Heart left ventricle (tissue), 16 donors: ENCODE measurements around the gene ZBTB20. TPM values are rescaled to one million over a fixed set of nuclear protein-coding genes. Genes with fewer than 3 reads are reported as not detected.

ENCODE experiments used
- ATAC-seq, 4 donors: fragments of 200-7000 bp; cut with Tn5 transposase; one replicate each; pipeline ENCODE4 v1.9.1; 2020 to 2022; ENCODE audit warnings: moderate library complexity in 4 of 4, mild to moderate bottlenecking in 3 of 4, moderate number of reproducible peaks in 1 of 4
- DNase-seq, 5 donors: peaks; one replicate each; pipeline ENCODE4 v3.0.0-alpha.2; 2020
- H3K27ac ChIP-seq, 12 donors: fragments of 200-600 bp; sonication (generic) in 4 of 12; one replicate each; pipeline versions ENCODE4 v1.5.0 to v1.8.0; 2016 to 2022; ENCODE audit warnings: mild to moderate bottlenecking in 2 of 12
- H3K27me3 ChIP-seq, 9 donors: fragments of 200-600 bp; sonication (generic) in 2 of 9; one replicate each; pipeline versions ENCODE4 v1.5.1 to v1.8.0; 2016 to 2022; ENCODE audit warnings: mild to moderate bottlenecking in 3 of 9
- H3K36me3 ChIP-seq, 9 donors: fragments of 200-600 bp; sonication (generic) in 2 of 9; one replicate each; pipeline versions ENCODE4 v1.5.0 to v1.8.0; 2018 to 2022; ENCODE audit warnings: mild to moderate bottlenecking in 2 of 9
- H3K4me1 ChIP-seq, 12 donors: fragments of 200-600 bp; sonication (generic) in 4 of 12; one replicate each; pipeline versions ENCODE4 v1.5.0 to v1.8.0; 2016 to 2022; ENCODE audit warnings: mild to moderate bottlenecking in 3 of 12
- H3K4me3 ChIP-seq, 12 donors: fragments of 200-600 bp; sonication (generic) in 4 of 12; one replicate each; pipeline versions ENCODE4 v1.5.0 to v1.8.0; 2017 to 2022; ENCODE audit warnings: mild to moderate bottlenecking in 9 of 12, moderate library complexity in 4 of 12
- H3K9me3 ChIP-seq, 12 donors: fragments of 200-600 bp; sonication (generic) in 4 of 12; one replicate each; pipeline versions ENCODE4 v1.5.0 to v1.8.0; 2016 to 2022; ENCODE audit warnings: mild to moderate bottlenecking in 1 of 12
- POLR2A ChIP-seq, 2 donors: fragments of 450-650 bp; IDR thresholded peaks; one replicate each; pipeline ENCODE4 v1.6.1; 2017; ENCODE audit warnings: antibody characterized with exemption in 2 of 2, mild to moderate bottlenecking in 2 of 2, moderate library complexity in 2 of 2
- WGBS, 4 donors: extraction: QIAGEN DNeasy Blood & Tissue Kit in 2 of 4; methylation state at CpG; one replicate each; pipeline versions ENCODE4 v1.1.5 to v1.1.7; 2013 to 2018; 5-methylcytosine and 5-hydroxymethylcytosine counted together
- intact Hi-C, 10 donors: fragments of 100-400 bp; cut with DNase I; formaldehyde crosslinking; loops; one replicate each; pipeline versions ENCODE4 v1.11.1 to v1.14.2; 2022
- polyA plus RNA-seq, 2 donors: library from polyadenylated mRNA; stranded (reverse); fragments of 200-250 nt; gene quantifications; one replicate each; pipeline ENCODE4 v1.2.3, GENCODE V29; 2013
- total RNA-seq, 9 donors: library from RNA; depleted of rRNA in 2 of 9; stranded (reverse); fragments of >200 nt in 2 of 9; fragmentation: NEBNext Ultra II Directional in 3 of 9; extraction: Animal tissue kit (Norgen Biotek cat#: 25700) in 3 of 9; gene quantifications; one replicate each; pipeline versions ENCODE4 v1.1.0 to v1.2.4, GENCODE V29; 2016 to 2023
- TF ChIP-seq, protein P1 (sequence below), 12 donors: fragments of 200-600 bp; sonication (generic) in 4 of 12; IDR thresholded peaks; one replicate each; pipeline versions ENCODE4 v1.5.0 to v1.8.0; 2018 to 2022; ENCODE audit warnings: antibody characterized with exemption in 12 of 12, mild to moderate bottlenecking in 5 of 12
- donor health status: ischemic (EF 13 %, LVEDD 7.1; RV severe dilation, severe dysfunction).
- donor health status: healthy with polysubstance abuse.
- donor health status: DM: no; HTN: yes; CAD: no.
- donor health status: DM: no; HTN: no; CAD: no.
- donor health status: ischemic (EF 25% LVEDD 6.9; RV normal size, moderate dysfunction).
- donor health status: ischemic (EF 25% LVEDD 5.7; RV mildly dilated, moderate dysfunction).
- donor health status: healthy.
- donor health status: DM: yes; HTN: yes; CAD: no.
- donor health status: ischemic (EF 35%, LVEDD 5.7; RV mildly dilated, moderate dysfunction).
- donor health status: nonischemic (EF 11% LVEDD 7.7; RV severe dilation, severe dysfunction).
- donor health status: DM: yes; HTN: yes; CAD: no.
- donor health status: PGD.
- donor health status: ischemic (EF 29% LVEDD 5.4; RV normal size, mild dysfunction).
- donor health status: nonischemic (EF 23%, LVEDD 6.1; RV moderate dilation, normal function).

The ZBTB20 gene
- total and polyA plus RNA-seq, 11 donors: 6.2 to 109 (median 77.3) TPM

DNA sequence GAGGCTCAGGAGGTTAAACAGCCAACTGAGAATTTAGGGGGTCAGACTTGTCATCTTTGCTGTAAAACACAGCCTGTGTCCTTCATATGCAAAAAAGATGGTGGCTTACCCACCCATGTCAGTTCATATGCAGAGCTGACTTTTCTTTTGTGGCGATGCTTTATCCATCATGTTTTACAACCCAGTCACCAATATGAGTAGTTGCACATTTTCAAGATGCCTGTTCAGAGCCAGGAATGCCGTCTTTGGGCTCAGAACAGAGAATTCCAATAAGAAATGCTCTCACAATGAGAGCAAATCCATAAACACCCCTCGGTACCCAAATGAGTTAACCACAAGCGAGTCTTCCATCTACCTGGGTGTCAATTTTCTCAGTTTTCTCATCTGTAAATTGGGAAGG, 769.7 kb downstream of the ZBTB20 start:
- Histone ChIP-seq H3K4me1 (peaks cover 3 to 79% (median 47%) of the 10 kb centered on the region in 12 donors), H3K27ac (peak overlapping the region in 2 of 12 donors; percentile 1 to 28), H3K36me3 (peaks cover 0 to 37% (median 15%) of the 10 kb centered on the region in 9 donors), H3K27me3 (no peaks in the 10 kb centered on the region), H3K9me3 (no peaks in the 10 kb centered on the region), H3K4me3 (no peak overlapping the region)
- TF ChIP-seq, protein P1, sequence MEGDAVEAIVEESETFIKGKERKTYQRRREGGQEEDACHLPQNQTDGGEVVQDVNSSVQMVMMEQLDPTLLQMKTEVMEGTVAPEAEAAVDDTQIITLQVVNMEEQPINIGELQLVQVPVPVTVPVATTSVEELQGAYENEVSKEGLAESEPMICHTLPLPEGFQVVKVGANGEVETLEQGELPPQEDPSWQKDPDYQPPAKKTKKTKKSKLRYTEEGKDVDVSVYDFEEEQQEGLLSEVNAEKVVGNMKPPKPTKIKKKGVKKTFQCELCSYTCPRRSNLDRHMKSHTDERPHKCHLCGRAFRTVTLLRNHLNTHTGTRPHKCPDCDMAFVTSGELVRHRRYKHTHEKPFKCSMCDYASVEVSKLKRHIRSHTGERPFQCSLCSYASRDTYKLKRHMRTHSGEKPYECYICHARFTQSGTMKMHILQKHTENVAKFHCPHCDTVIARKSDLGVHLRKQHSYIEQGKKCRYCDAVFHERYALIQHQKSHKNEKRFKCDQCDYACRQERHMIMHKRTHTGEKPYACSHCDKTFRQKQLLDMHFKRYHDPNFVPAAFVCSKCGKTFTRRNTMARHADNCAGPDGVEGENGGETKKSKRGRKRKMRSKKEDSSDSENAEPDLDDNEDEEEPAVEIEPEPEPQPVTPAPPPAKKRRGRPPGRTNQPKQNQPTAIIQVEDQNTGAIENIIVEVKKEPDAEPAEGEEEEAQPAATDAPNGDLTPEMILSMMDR (IDR thresholded peaks at IDR 0.05): no peak
- TF ChIP-seq POLR2A (IDR thresholded peaks at IDR 0.05): no peak
- DNase-seq: no peak
- 91 to 97% (median 94%) methylated on average over 4 of the region's 4 CpGs for WGBS, 4 donors
- intact Hi-C loops: loop anchor here in 2 of 10 donors (10.0 kb wide), 2 partner anchors 717 to 797 kb away; no protein-coding TSS in a partner anchor
- no peak for ATAC-seq

DNA sequence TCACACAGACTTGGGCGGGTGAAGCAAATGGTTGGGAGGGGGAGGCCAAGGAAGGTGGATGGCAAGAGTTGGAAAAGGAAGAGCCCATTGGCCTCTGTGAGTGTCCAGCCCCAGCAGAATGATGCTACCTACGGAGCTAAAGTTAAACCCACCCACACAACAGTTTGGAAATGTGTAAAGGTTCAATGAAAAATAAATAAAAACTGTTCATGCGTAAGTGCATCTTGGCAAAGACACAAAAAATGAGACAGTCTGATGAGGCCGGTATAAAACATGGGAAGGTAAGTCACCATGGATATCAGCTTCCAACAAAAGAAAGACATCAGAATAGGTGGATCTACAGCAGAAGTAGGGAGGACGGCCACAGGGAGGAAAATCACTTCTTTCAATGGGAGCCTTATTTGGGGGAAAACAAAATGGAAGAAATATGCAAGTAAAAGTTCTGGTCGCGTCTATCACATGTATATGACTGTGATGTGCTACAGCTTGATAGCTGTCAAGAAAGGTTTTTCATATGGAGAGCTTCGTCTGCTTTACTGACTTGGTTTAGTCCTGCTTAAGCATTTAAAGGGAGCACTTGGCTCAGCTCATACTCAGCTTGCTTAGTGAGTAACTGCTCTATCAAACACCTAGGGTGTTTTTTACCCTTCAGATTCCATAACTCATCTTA, 770.4 kb downstream of the ZBTB20 start:
- Histone ChIP-seq H3K4me3 (no peak overlapping the region), H3K27ac (peak overlapping the region in 6 of 12 donors; percentile 1 to 48 (median 19)), H3K36me3 (peaks cover 0 to 34% (median 18%) of the 10 kb centered on the region in 9 donors), H3K4me1 (peaks cover 3 to 76% (median 47%) of the 10 kb centered on the region in 12 donors), H3K9me3 (no peaks in the 10 kb centered on the region), H3K27me3 (no peaks in the 10 kb centered on the region)
- intact Hi-C loops: loop anchor here in 2 of 10 donors (10.0 kb wide), 2 partner anchors 718 to 798 kb away; no protein-coding TSS in a partner anchor
- no peak for TF ChIP-seq POLR2A (IDR thresholded peaks at IDR 0.05)
- TF ChIP-seq, protein P1 (IDR thresholded peaks at IDR 0.05): no peak
- 92 to 95% (median 95%) methylated on average over 8 of the region's 8 CpGs for WGBS, 4 donors
- no peak for ATAC-seq
- no peak for DNase-seq

DNA sequence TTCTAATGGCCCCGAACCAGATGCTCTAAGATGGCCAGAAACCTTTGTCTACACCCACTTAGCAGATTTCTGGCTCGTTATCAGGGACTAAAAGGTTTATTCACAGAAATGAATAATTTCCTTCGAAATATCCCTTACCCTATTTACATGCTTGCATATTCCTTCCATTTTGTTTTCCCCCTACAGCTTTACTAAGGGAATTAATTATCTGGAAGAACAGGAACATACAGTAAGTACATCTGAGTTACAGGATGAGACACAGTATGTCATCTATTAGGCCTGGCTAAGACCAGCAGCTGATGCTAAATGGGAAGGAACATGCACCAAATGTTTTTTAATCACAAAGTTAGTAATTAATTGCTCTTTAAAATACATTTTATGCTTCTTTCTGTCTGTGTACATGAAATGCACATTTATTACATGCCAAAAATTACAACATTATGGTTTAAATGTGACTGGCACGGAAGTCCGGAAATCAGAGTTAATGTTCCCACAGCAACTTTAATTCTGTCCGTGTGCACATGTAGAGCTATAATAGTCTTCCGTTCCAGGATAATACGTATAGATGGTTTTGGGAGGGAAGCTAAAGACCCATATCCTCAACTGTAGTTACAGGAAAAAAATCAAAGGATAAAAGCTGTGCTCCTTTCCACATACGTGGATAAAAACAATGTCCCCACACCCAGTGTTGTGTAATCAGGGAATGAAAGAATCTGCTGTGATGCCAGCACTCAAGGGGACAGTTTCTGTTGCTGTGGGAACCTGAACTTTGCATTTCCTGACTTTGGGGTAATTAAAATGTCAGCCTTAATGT, 771.3 kb downstream of the ZBTB20 start:
- peak in 2 of 4 donors; percentile 24 to 37 for ATAC-seq

More for the DNA sequence above, 771.3 kb downstream of the ZBTB20 start:
- TF ChIP-seq, protein P1 (IDR thresholded peaks at IDR 0.05): no peak
- TF ChIP-seq POLR2A (IDR thresholded peaks at IDR 0.05): no peak
- intact Hi-C loops: loop anchor here in 2 of 10 donors (10.0 kb wide), 2 partner anchors 719 to 799 kb away; no protein-coding TSS in a partner anchor
- no peaks in the 10 kb centered on the region for H3K27me3 ChIP-seq
- H3K27ac ChIP-seq: peak overlapping the region in 8 of 12 donors; percentile 11 to 48 (median 21)
- H3K4me1 ChIP-seq: peaks cover 3 to 67% (median 42%) of the 10 kb centered on the region in 12 donors
- no peaks in the 10 kb centered on the region for H3K9me3 ChIP-seq
- WGBS, 4 donors: 69 to 78% (median 73%) methylated on average over 9 of the region's 9 CpGs
- H3K4me3 ChIP-seq: no peak overlapping the region
- DNase-seq: no peak
- H3K36me3 ChIP-seq: peaks cover 0 to 33% (median 18%) of the 10 kb centered on the region in 9 donors
